Measurements from ENCODE around the gene MIPEP.

MIPEP gene

DNA sequence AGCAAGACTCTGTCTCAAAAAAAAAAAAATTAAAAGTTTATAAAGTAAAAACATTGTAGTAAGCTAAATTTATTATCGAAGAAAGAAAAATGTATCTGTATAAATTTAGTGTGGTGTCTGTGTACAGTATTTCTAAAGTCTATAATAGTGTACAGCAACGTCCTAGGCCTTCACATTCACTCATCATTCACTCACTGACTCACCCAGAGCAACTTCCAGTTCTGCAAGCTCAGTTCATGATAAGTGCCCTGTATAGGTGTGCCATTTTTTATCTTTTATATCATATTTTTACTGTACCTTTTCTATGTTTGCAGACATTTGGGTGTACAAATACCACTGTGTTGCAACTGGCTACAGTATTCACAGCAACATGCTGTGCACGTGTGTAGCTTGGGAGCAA, 200.9 kb downstream of the MIPEP start:
- Histone ChIP-seq H3K27ac (no peak overlapping the region), H3K36me3 (no peaks in the 10 kb centered on the region), H3K9me3 (no peaks in the 10 kb centered on the region), H3K4me1 (ENCODE audit: control insufficient read depth in 1 of 2, insufficient read depth in 1 of 2, low read depth in 1 of 2, low read length in 1 of 2) (no peaks in the 10 kb centered on the region), H3K4me3 (ENCODE audit: low read depth in 1 of 2, low read length in 1 of 2) (no peak overlapping the region), H3K27me3 (no peaks in the 10 kb centered on the region)
- TF ChIP-seq, protein P1, sequence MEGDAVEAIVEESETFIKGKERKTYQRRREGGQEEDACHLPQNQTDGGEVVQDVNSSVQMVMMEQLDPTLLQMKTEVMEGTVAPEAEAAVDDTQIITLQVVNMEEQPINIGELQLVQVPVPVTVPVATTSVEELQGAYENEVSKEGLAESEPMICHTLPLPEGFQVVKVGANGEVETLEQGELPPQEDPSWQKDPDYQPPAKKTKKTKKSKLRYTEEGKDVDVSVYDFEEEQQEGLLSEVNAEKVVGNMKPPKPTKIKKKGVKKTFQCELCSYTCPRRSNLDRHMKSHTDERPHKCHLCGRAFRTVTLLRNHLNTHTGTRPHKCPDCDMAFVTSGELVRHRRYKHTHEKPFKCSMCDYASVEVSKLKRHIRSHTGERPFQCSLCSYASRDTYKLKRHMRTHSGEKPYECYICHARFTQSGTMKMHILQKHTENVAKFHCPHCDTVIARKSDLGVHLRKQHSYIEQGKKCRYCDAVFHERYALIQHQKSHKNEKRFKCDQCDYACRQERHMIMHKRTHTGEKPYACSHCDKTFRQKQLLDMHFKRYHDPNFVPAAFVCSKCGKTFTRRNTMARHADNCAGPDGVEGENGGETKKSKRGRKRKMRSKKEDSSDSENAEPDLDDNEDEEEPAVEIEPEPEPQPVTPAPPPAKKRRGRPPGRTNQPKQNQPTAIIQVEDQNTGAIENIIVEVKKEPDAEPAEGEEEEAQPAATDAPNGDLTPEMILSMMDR (IDR thresholded peaks at IDR 0.05), result no peak

DNA sequence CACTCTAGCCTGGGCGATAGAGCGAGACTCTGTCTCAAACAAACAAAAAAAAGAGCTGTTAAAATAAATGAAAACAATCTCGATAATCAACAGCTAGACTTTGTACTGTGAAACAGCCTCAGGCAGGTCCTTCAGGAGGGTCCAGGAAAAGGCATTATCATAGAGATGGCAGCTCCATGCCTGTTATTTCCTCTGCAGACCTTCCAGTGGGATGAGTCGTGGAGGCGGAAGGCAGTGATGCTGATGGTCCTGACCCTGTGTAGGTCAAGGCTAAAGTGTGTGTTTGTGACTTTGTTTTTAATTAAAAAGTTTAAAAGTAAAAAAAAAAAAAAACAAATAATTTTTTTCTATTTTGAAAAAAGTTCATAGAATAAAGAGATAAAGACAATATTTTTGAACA, 201.6 kb downstream of the MIPEP start:
- TF ChIP-seq, protein P1 (IDR thresholded peaks at IDR 0.05), result no peak
- H3K4me1 ChIP-seq (ENCODE audit: control insufficient read depth in 1 of 2, insufficient read depth in 1 of 2, low read depth in 1 of 2, low read length in 1 of 2), result no peaks in the 10 kb centered on the region
- no peak overlapping the region for H3K4me3 ChIP-seq (ENCODE audit: low read depth in 1 of 2, low read length in 1 of 2)
- H3K27me3 ChIP-seq, result no peaks in the 10 kb centered on the region
- no peak overlapping the region for H3K27ac ChIP-seq
- H3K36me3 ChIP-seq, result no peaks in the 10 kb centered on the region
- H3K9me3 ChIP-seq, result no peaks in the 10 kb centered on the region

DNA sequence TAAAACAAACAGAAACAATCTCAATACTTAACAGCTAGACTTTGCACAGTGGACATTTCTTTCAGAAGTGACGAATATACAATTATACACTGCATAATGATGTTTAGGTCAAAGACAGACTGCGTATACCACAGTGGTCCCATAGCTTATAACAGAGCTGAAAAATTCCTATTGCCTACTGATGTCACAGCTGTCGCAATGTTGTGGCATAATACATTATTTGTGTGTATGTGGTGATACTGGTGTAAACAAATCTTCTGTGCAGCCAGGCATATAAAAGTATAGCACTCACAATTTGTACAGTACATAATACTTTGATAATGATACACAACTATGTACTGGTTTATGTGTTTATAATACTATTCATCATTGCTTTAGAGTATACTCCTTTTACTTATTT, 202.3 kb downstream of the MIPEP start:
- TF ChIP-seq, protein P1 (IDR thresholded peaks at IDR 0.05), result no peak
- Histone ChIP-seq H3K27ac (no peak overlapping the region), H3K9me3 (no peaks in the 10 kb centered on the region), H3K4me3 (ENCODE audit: low read depth in 1 of 2, low read length in 1 of 2) (no peak overlapping the region), H3K36me3 (no peaks in the 10 kb centered on the region), H3K4me1 (ENCODE audit: control insufficient read depth in 1 of 2, insufficient read depth in 1 of 2, low read depth in 1 of 2, low read length in 1 of 2) (no peaks in the 10 kb centered on the region), H3K27me3 (no peaks in the 10 kb centered on the region)

DNA sequence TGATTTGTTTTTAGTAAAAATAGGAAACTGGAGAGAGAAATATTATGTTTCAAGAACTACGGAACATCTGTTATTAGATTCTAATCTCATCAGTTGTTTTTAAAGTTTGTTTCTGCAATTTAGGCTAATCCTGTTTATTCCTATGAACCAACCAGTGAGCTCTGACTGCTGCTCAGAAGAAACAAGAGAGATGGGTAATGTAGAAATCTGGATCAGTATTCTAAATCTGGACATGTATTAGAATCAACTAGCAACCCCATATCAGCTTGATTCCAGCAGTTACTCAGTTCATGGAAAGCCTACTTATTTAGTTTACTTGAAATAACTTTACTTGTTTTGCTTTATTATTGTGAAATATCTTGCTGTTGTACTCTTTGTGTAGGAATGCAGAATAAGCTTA, 203.8 kb downstream of the MIPEP start:
- TF ChIP-seq, protein P1 (IDR thresholded peaks at IDR 0.05), result no peak
- H3K27ac ChIP-seq, result no peak overlapping the region
- H3K4me1 ChIP-seq (ENCODE audit: control insufficient read depth in 1 of 2, insufficient read depth in 1 of 2, low read depth in 1 of 2, low read length in 1 of 2), result no peaks in the 10 kb centered on the region
- no peak overlapping the region for H3K4me3 ChIP-seq (ENCODE audit: low read depth in 1 of 2, low read length in 1 of 2)
- no peaks in the 10 kb centered on the region for H3K9me3 ChIP-seq
- H3K36me3 ChIP-seq, result no peaks in the 10 kb centered on the region
- H3K27me3 ChIP-seq, result no peaks in the 10 kb centered on the region

DNA sequence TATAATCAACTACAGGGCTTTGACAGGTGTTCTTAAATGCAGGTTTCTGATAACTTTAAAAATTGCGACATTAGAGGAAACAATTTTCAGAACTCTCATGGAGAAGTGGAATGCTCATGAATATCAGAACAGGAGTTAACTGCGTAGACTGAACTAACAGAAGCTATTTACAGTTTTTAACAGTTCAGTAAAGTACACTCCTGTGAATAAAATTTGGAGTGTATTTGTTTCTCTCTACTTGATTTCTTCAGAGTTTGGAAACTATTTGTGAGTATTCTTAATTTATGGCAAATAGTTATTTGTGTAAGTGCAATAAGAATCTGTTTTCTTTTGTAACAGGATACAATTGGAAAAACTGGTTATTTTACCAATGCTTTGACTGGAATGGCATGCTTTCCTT, 204.6 kb downstream of the MIPEP start:
- Histone ChIP-seq H3K4me1 (ENCODE audit: control insufficient read depth in 1 of 2, insufficient read depth in 1 of 2, low read depth in 1 of 2, low read length in 1 of 2) (no peaks in the 10 kb centered on the region), H3K4me3 (ENCODE audit: low read depth in 1 of 2, low read length in 1 of 2) (no peak overlapping the region), H3K9me3 (no peaks in the 10 kb centered on the region), H3K27ac (no peak overlapping the region), H3K36me3 (no peaks in the 10 kb centered on the region), H3K27me3 (no peaks in the 10 kb centered on the region)
- TF ChIP-seq, protein P1 (IDR thresholded peaks at IDR 0.05), result no peak

DNA sequence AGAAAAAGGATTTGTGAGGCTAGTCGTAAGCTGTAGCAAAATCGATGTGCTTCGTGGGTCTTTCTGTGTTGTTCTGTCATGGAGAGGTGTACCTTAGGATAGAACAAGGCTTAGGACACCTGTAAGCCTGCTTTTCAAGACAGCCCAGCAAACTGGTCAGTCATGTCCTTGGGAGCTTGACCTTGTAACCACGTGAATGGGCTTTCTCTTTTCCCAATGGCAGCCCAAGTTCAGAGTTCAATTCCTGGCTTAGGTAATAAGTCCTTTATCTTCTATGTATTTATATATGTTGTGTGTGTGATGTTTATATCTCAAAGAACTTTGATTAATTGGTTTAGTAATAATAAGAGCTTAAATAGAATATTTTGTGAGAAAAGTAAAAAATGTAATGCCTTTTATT, 206.1 kb downstream of the MIPEP start:
- Histone ChIP-seq H3K4me1 (ENCODE audit: control insufficient read depth in 1 of 2, insufficient read depth in 1 of 2, low read depth in 1 of 2, low read length in 1 of 2) (no peaks in the 10 kb centered on the region), H3K36me3 (no peaks in the 10 kb centered on the region), H3K27me3 (no peaks in the 10 kb centered on the region), H3K27ac (no peak overlapping the region), H3K4me3 (ENCODE audit: low read depth in 1 of 2, low read length in 1 of 2) (no peak overlapping the region), H3K9me3 (no peaks in the 10 kb centered on the region)
- TF ChIP-seq, protein P1 (IDR thresholded peaks at IDR 0.05), result no peak
